ENCODE results near the gene C9orf72. TPM values are rescaled to one million over a fixed set of nuclear protein-coding genes. Genes with fewer than 3 reads are reported as not detected.

C9orf72 gene
- total and polyA plus RNA-seq, 2 of the 13 experiments (the other 11 are each of a cell fraction or from before 2014, with no cell fraction given): 3.1 to 5.9 TPM

- TF ChIP-seq ZNF574 (CRISPR knock-in tag; IDR thresholded peaks at IDR 0.05) (peak; percentile 63), PHF21A (CRISPR knock-in tag; IDR thresholded peaks at IDR 0.05) (no peak), RERE (CRISPR knock-in tag; IDR thresholded peaks at IDR 0.05; ENCODE audit: low read depth) (no peak), FOXK1 (CRISPR knock-in tag; IDR thresholded peaks at IDR 0.05; ENCODE audit: borderline replicate concordance, low read depth) (peak; percentile 88; the same call in 1 of the 2 replicates), SOX5 (CRISPR knock-in tag; IDR thresholded peaks at IDR 0.05; ENCODE audit: borderline replicate concordance) (0 out of 2 replicates have a peak, but pooled peaks have one; percentile 40), ASH2L (IDR thresholded peaks at IDR 0.05; ENCODE audit: insufficient read length, low read depth, low read length) (peak; percentile 65), KMT2A (CRISPR knock-in tag; IDR thresholded peaks at IDR 0.05) (no peak), MEF2D (CRISPR knock-in tag; IDR thresholded peaks at IDR 0.05) (no peak), ETV6 (CRISPR knock-in tag; conservative IDR thresholded peaks at IDR 0.05) (no peak), JARID2 (CRISPR knock-in tag; IDR thresholded peaks at IDR 0.05; ENCODE audit: insufficient replicate concordance) (no peak), FOXK2 (IDR thresholded peaks at IDR 0.05) (peak; percentile 46; the same call in 1 of the 2 replicates), NR2C2 (CRISPR knock-in tag; IDR thresholded peaks at IDR 0.05; ENCODE audit: borderline replicate concordance) (no peak), THAP11 (CRISPR knock-in tag; IDR thresholded peaks at IDR 0.05) (peak; percentile 90), ZBTB2 (CRISPR knock-in tag; IDR thresholded peaks at IDR 0.05; ENCODE audit: low read depth) (0 out of 2 replicates have a peak, but pooled peaks have one; percentile 44), ZNF350 (CRISPR knock-in tag; IDR thresholded peaks at IDR 0.05; ENCODE audit: borderline replicate concordance, low read depth) (peak; percentile 27; the same call in 1 of the 2 replicates), ZNF746 (CRISPR knock-in tag; IDR thresholded peaks at IDR 0.05) (no peak)
- TF ChIP-seq, protein P1, sequence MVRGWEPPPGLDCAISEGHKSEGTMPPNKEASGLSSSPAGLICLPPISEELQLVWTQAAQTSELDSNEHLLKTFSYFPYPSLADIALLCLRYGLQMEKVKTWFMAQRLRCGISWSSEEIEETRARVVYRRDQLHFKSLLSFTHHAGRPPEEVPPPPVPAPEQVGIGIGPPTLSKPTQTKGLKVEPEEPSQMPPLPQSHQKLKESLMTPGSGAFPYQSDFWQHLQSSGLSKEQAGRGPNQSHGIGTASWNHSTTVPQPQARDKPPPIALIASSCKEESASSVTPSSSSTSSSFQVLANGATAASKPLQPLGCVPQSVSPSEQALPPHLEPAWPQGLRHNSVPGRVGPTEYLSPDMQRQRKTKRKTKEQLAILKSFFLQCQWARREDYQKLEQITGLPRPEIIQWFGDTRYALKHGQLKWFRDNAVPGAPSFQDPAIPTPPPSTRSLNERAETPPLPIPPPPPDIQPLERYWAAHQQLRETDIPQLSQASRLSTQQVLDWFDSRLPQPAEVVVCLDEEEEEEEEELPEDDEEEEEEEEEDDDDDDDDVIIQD (CRISPR knock-in tag; IDR thresholded peaks at IDR 0.05; ENCODE audit: low read depth): peak; percentile 91; the same call in 1 of the 2 replicates
Measured at GRCh38 chr9:27573634-27574590, 631 bp upstream of the C9orf72 start (continued).

Measured in HepG2 (cell line).